GM18511 (cell line): Measurements from ENCODE around the gene MYO5B.
A peak's percentile ranks its signal among the peaks of the same experiment; 100 is the strongest.
"Not testable (repeated sequence)": the region's sequence is repeated elsewhere in the genome, so short reads cannot be mapped to it uniquely, and the experiment has no call there.

Source experiments
- ATAC-seq: cut with Tn5 transposase; IDR thresholded peaks from one replicate; pipeline ENCODE4 v1.9.1; 2021; ENCODE audit warnings: mild to moderate bottlenecking, moderate library complexity; ENCODE audit not compliant: unreplicated experiment

Gene MYO5B

GRCh38 chr18:49845629-49846360, 349.2 kb downstream of the MYO5B start:
- ATAC-seq: no peak

GRCh38 chr18:49844903-49845302, 350.0 kb downstream of the MYO5B start:
- no peak for ATAC-seq

GRCh38 chr18:49843778-49844625, 350.9 kb downstream of the MYO5B start:
- no peak for ATAC-seq

- no peak for ATAC-seq
Observed at GRCh38 chr18:49843131-49843530, 351.8 kb downstream of the MYO5B start.

- ATAC-seq: no peak
Observed at GRCh38 chr18:49842656-49843055, 352.3 kb downstream of the MYO5B start.

GRCh38 chr18:49841236-49842217, 353.4 kb downstream of the MYO5B start:
- no peak for ATAC-seq

GRCh38 chr18:49839012-49839411, 355.9 kb downstream of the MYO5B start:
- no peak for ATAC-seq

- ATAC-seq: no peak
Observed at GRCh38 chr18:49838381-49838780, 356.6 kb downstream of the MYO5B start.

GRCh38 chr18:49837889-49838288, 357.1 kb downstream of the MYO5B start:
- no peak for ATAC-seq

- not testable (repeated sequence) for ATAC-seq
Observed at GRCh38 chr18:49837316-49837835, 357.6 kb downstream of the MYO5B start.

GRCh38 chr18:49835405-49835804, 359.5 kb downstream of the MYO5B start:
- ATAC-seq: no peak

GRCh38 chr18:49834258-49834657, 360.7 kb downstream of the MYO5B start:
- ATAC-seq: no peak

- ATAC-seq: no peak
Observed at GRCh38 chr18:49833814-49834213, 361.1 kb downstream of the MYO5B start.

- ATAC-seq: no peak
Observed at GRCh38 chr18:49832221-49832647, 362.7 kb downstream of the MYO5B start.

GRCh38 chr18:49827996-49828395, 367.0 kb downstream of the MYO5B start:
- ATAC-seq: no peak

GRCh38 chr18:49819823-49820671, 374.9 kb downstream of the MYO5B start:
- peak; percentile 86 for ATAC-seq

GRCh38 chr18:49819071-49819662, 375.8 kb downstream of the MYO5B start:
- ATAC-seq: no peak

- ATAC-seq: no peak
Observed at GRCh38 chr18:49817947-49818346, 377.0 kb downstream of the MYO5B start.

GRCh38 chr18:49815927-49816326, 379.0 kb downstream of the MYO5B start:
- ATAC-seq: no peak
